ENCODE data around the gene FAM193B. TPM values are rescaled to one million over a fixed set of nuclear protein-coding genes. Genes with fewer than 3 reads are reported as not detected.

Gene FAM193B
- total and polyA plus RNA-seq, 2 donors (not counting 1 experiment from before 2014, with no cell fraction given): 227 to 301 TPM

GRCh38 chr5:177505075-177505474 lies 49.3 kb downstream of the FAM193B start:
- Histone ChIP-seq H3K4me2 (replicated peaks; ENCODE audit: low read depth, low read length, poor library complexity, severe bottlenecking) (no peak overlapping the region), H3K9me3 (ENCODE audit: control extremely low read depth in 1 of 3, control insufficient read depth in 2 of 3, insufficient read depth in 1 of 3, low read length in 2 of 3) (no peaks in the 10 kb centered on the region), H3K36me3 (replicated peaks in 1 of 2; ENCODE audit: control extremely low read depth in 1 of 2, control insufficient read depth in 1 of 2, extremely low read depth in 1 of 2, insufficient read depth in 2 of 2, low read length in 1 of 2) (peaks cover 0 to 39% of the 10 kb centered on the region in 2 experiments), H3K79me2 (ENCODE audit: control insufficient read depth, insufficient read depth, low read length) (peaks cover 31% of the 10 kb centered on the region), H3K4me3 (ENCODE audit: control extremely low read depth in 1 of 5, extremely low read depth in 1 of 5, insufficient read depth in 1 of 5, low read depth in 2 of 5, low read length in 4 of 5) (no peak overlapping the region), H4K20me1 (ENCODE audit: control insufficient read depth, insufficient read depth, low read length, poor library complexity, severe bottlenecking) (peaks cover 51% of the 10 kb centered on the region), H3K27me3 (replicated peaks in 1 of 4; ENCODE audit: control extremely low read depth in 1 of 4, control insufficient read depth in 3 of 4, insufficient read depth in 4 of 4, low read length in 3 of 4) (no peaks in the 10 kb centered on the region), H3K4me1 (ENCODE audit: control insufficient read depth in 2 of 2, insufficient read depth in 2 of 2, low read length in 2 of 2) (peaks cover 50 to 67% of the 10 kb centered on the region in 2 donors), H2AFZ (ENCODE audit: insufficient read depth, low read depth, low read length, poor library complexity, severe bottlenecking) (no peak overlapping the region), H3K27ac (ENCODE audit: low read length in 2 of 2) (no peak overlapping the region), H3K9ac (ENCODE audit: low read length) (no peak overlapping the region)
- WGBS (ENCODE audit: insufficient coverage): 92% methylated on average over 4 of the region's 4 CpGs
- CTCF ChIA-PET: interaction anchor here (0.9 kb wide), 1 partner anchor 50 kb away, joined by 3 read pairs; no protein-coding TSS in a partner anchor
- Mint-ChIP-seq H3K4me3 (no peak overlapping the region), H3K9me3 (ENCODE audit: insufficient read depth) (no peaks in the 10 kb centered on the region), H3K27ac (no peak overlapping the region), H3K4me1 (peaks cover 65% of the 10 kb centered on the region), H3K27me3 (no peaks in the 10 kb centered on the region)
- POLR2A ChIA-PET: no interaction called here
- intact Hi-C loops (cut with micrococcal nuclease): loop anchor here (5.0 kb wide), 1 partner anchor 203 kb away; the partner anchor contains the start of genes PRELID1 and RAB24
- DNase-seq (no peak), ATAC-seq (ENCODE audit: low read depth) (no peak)
- TF ChIP-seq CTCF (IDR thresholded peaks at IDR 0.05) (no peak), EZH2 (IDR thresholded peaks at IDR 0.05; ENCODE audit: borderline replicate concordance, insufficient read depth, low read depth, low read length, poor library complexity, severe bottlenecking) (no peak)
